ENCODE results near the gene CHKA.

DNA sequence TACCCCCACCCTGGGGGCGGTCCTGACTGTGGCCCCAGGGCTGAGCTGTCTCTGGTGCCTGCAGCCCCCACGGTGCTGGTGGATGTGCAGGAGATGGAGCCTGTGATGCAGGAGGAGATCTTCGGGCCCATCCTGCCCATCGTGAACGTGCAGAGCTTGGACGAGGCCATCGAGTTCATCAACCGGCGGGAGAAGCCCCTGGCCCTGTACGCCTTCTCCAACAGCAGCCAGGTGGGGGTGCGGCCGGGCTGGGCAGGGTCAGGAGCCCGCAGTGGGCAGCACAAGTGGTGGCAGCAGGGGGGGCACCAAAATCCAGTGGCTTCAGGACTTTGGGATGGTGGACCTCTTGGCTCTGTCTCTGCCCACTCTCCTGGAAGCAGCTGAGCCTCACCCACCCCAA is 98.7 kb downstream of the CHKA start:
- TF ChIP-seq POLR2A (IDR thresholded peaks at IDR 0.05; ENCODE audit: low read length) (no peak), GATA1 (IDR thresholded peaks at IDR 0.05; ENCODE audit: low read depth, low read length) (no peak)
